K562 (cell line): Measurements from ENCODE around the gene PACC1. TPM values are rescaled to one million over a fixed set of nuclear protein-coding genes. Genes with fewer than 3 reads are reported as not detected.

ENCODE experiments used
- ATF7 ChIP-seq: fragments of 450-650 bp; IDR thresholded peaks from 2 replicates; pipeline ENCODE4 v1.7.1; 2014; ENCODE audit warnings: mild to moderate bottlenecking, moderate library complexity
- CHD1 ChIP-seq: fragments of 200-600 bp; sonication (generic); IDR thresholded peaks from one replicate; pipeline ENCODE4 v1.6.1; 2012; ENCODE audit warnings: mild to moderate bottlenecking, moderate library complexity, low read length, inconsistent platforms
- FOSL1 ChIP-seq: fragments of 200-800 bp; sonication (Bioruptor generic); conservative IDR thresholded peaks from 2 replicates; pipeline ENCODE4 v1.6.1; 2016; ENCODE audit warnings: missing genetic modification characterization, missing compliant biosample characterization
- KDM4B ChIP-seq, 2 experiments: fragments of 450-650 bp in 1 of 2; sonication (generic) in 1 of 2; IDR thresholded peaks; 2 replicates each; pipeline ENCODE4 v1.6.1; 2016 to 2017; ENCODE audit warnings: borderline replicate concordance in 2 of 2, antibody characterized with exemption in 1 of 2, low read depth in 1 of 2, mild to moderate bottlenecking in 1 of 2
- LEF1 ChIP-seq: fragments of 450-650 bp; IDR thresholded peaks from 2 replicates; pipeline ENCODE4 v1.6.1; 2016; ENCODE audit warnings: mild to moderate bottlenecking
- MCM3 ChIP-seq: fragments of 450-650 bp; IDR thresholded peaks from 2 replicates; pipeline ENCODE4 v1.6.1; 2016
- NCOA1 ChIP-seq: fragments of 450-650 bp; IDR thresholded peaks from 2 replicates; pipeline ENCODE4 v1.6.1; 2016; ENCODE audit warnings: low read depth
- NR0B1 ChIP-seq: fragments of 450-650 bp; IDR thresholded peaks from one replicate; pipeline ENCODE4 v1.6.1; 2018; ENCODE audit warnings: mild to moderate bottlenecking, moderate library complexity; ENCODE audit not compliant: partially characterized antibody
- PCBP1 ChIP-seq: fragments of 200-400 bp; formaldehyde crosslinking; IDR thresholded peaks from 2 replicates; pipeline ENCODE4 v1.6.1; 2018; ENCODE audit warnings: mild to moderate bottlenecking, low read depth, low read length; ENCODE audit not compliant: poor library complexity, severe bottlenecking
- PPARD ChIP-seq: fragments of 250-450 bp; sonication (Bioruptor Pico); IDR thresholded peaks from 2 replicates; pipeline ENCODE4 v1.8.0; 2022; ENCODE audit warnings: inconsistent platforms, mild to moderate bottlenecking, moderate library complexity
- RB1 ChIP-seq: fragments of 450-650 bp; IDR thresholded peaks from 2 replicates; pipeline ENCODE4 v1.6.1; 2017; ENCODE audit warnings: low read depth, mild to moderate bottlenecking
- REST ChIP-seq, 2 experiments: fragments of 450-650 bp; formaldehyde crosslinking in 1 of 2; IDR thresholded peaks; 2 replicates each; pipeline versions ENCODE4 v1.4.0 to v1.6.1; 2014 to 2020; ENCODE audit warnings: mild to moderate bottlenecking in 2 of 2, borderline replicate concordance in 1 of 2, low read depth in 1 of 2
- TAL1 ChIP-seq: fragments of 450-650 bp; IDR thresholded peaks from 2 replicates; pipeline ENCODE4 v1.6.1; 2016; ENCODE audit warnings: mild to moderate bottlenecking
- TCF3 ChIP-seq: sonication (generic); formaldehyde crosslinking; IDR thresholded peaks from 2 replicates; pipeline ENCODE4 v1.4.0; 2020; ENCODE audit warnings: mild to moderate bottlenecking, missing genetic modification reagents
- TRIM28 ChIP-seq: fragments of 450-650 bp; IDR thresholded peaks from 2 replicates; pipeline ENCODE4 v1.6.1; 2017
- ZNF263 ChIP-seq: sonication (generic); formaldehyde crosslinking; IDR thresholded peaks from 2 replicates; pipeline ENCODE4 v1.8.0; 2022; ENCODE audit warnings: mild to moderate bottlenecking, missing genetic modification reagents, borderline replicate concordance
- ZNF75A ChIP-seq: fragments of 450-650 bp; formaldehyde crosslinking; IDR thresholded peaks from 2 replicates; pipeline ENCODE4 v1.4.0; 2020; ENCODE audit warnings: mild to moderate bottlenecking
- polyA plus RNA-seq, 8 experiments: library from polyadenylated mRNA; depleted of rRNA in 4 of 8; stranded (reverse) in 5 of 8; unstranded in 3 of 8; fragments of >200 nt; fragmentation: Nextera tagmentation in 2 of 8; fragmentation: Illumina TruSeq in 1 of 8; extraction: Ambion mirVana in 2 of 8; extraction: Trizol in 1 of 8; gene quantifications; 2 replicates each; pipeline versions ENCODE4 v1.2.1 to v1.2.3, GENCODE V29; 2011 to 2014; ENCODE audit warnings: inconsistent platforms in 1 of 8, missing spikeins in 1 of 8
- total RNA-seq, 7 experiments: library from RNA; depleted of rRNA in 6 of 7; stranded (reverse); fragments of >200 nt in 6 of 7; fragmentation: Illumina TruSeq in 2 of 7; extraction: Trizol in 2 of 7; gene quantifications; 2 replicates each; pipeline versions ENCODE4 v1.2.1 to v1.2.3, GENCODE V29; 2011 to 2021; ENCODE audit warnings: low replicate concordance in 1 of 7

PACC1 gene
- total and polyA plus RNA-seq, 9 of the 15 experiments (the other 6 are each of a cell fraction or from before 2014, with no cell fraction given), result 7.1 to 19.3 (median 14.9) TPM

DNA sequence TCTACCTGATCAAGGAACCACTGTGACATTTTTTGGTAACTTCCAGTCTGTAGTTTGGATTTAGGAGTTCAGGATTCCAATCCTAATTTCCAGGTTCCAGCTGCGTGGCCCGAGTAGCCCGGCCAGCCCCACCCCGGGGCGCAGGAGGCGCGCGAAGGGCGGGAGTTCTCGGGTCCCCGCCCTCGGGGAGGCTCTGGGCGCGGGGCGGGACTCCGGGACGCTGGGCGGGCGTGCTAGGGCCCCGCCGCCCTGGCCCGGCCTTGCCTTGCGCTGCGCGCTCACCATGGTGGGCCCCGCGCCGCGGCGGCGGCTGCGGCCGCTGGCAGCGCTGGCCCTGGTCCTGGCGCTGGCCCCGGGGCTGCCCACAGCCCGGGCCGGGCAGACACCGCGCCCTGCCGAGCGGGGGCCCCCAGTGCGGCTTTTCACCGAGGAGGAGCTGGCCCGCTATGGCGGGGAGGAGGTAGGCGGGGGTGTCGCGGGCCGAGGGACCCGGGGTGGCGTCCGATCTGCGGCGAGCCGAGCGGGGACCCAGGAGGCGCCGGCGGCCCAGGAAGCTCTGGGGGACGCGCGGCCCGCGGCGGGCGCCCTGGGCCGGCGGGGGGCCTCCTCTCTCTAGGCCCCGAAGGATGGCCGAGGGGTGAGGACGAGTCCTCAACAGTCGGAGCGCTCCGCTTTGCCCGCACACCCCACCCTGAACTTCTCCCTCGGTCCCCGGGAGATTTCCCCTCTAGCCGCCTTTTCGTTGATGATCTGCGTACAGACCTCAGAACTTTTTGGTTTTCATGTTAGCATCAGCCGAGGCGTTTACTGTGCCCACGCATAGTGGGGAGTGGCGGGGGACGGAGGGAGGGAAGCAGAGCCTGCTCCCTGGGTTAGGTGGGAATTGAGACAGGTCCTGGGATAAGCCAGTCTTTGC, 18.2 kb upstream of the PACC1 start, which contains the start of gene NENF (continued):
- TF ChIP-seq PCBP1, result peak; percentile 33
- TF ChIP-seq NCOA1, result no peak
- no peak for TF ChIP-seq LEF1
- TF ChIP-seq FOSL1 (tag), result 0 out of 2 replicates have a peak, but pooled peaks have one; percentile 28
- no peak for TF ChIP-seq PPARD (CRISPR knock-in tag)
- no peak for TF ChIP-seq ZNF263 (CRISPR knock-in tag)
- peak; percentile 76 for TF ChIP-seq REST (IDR thresholded peaks at IDR 0.05; ENCODE audit: borderline replicate concordance)
- TF ChIP-seq REST (CRISPR knock-in tag; IDR thresholded peaks at IDR 0.05; ENCODE audit: low read depth), result peak; percentile 92
- no peak for TF ChIP-seq ZNF75A (CRISPR knock-in tag)
- peak; percentile 77 for TF ChIP-seq CHD1
- TF ChIP-seq TRIM28, result no peak
- no peak for TF ChIP-seq TCF3 (CRISPR knock-in tag)
- peak; percentile 41; the same call in 1 of the 2 replicates for TF ChIP-seq ATF7
- no peak for TF ChIP-seq MCM3
- TF ChIP-seq TAL1, result no peak
- no peak for TF ChIP-seq NR0B1
- TF ChIP-seq RB1, result peak; percentile 98
- no peak for TF ChIP-seq KDM4B (IDR thresholded peaks at IDR 0.05; ENCODE audit: borderline replicate concordance in 2 of 2, low read depth in 1 of 2)
